ENCODE results near the gene HDAC8. TPM values are rescaled to one million over a fixed set of nuclear protein-coding genes. Genes with fewer than 3 reads are reported as not detected.

The HDAC8 gene
- total and polyA plus RNA-seq, 12 donors: 32.1 to 232 (median 57.1) TPM

DNA sequence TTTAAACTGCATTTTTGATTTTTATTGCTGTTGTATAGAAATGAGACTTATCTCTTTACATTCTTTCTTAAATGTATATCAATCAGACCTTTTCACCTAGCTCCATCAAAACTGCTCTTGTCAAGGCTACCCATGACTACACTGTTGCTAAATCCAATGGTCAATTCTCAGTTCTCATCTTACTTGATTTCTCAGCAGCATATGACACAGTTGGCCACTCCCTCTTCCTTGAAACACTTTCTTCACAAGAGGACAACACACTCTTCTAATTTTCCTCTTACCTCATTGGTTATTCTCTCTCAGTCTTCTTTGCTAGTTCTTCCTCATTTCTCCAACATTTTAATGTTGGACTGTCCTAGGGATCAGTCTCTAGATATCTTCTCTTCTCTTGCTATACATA is 172.8 kb downstream of the HDAC8 start:
- no peak overlapping the region for H3K27ac ChIP-seq
- no peak for DNase-seq
- intact Hi-C loops (cut with DNase I): no loop called here
- H3K4me1 ChIP-seq (replicated peaks in 1 of 2): peaks cover 0 to 12% of the 10 kb centered on the region in 2 donors
- TF ChIP-seq POLR2A (IDR thresholded peaks at IDR 0.05): no peak
- TF ChIP-seq, protein P1, sequence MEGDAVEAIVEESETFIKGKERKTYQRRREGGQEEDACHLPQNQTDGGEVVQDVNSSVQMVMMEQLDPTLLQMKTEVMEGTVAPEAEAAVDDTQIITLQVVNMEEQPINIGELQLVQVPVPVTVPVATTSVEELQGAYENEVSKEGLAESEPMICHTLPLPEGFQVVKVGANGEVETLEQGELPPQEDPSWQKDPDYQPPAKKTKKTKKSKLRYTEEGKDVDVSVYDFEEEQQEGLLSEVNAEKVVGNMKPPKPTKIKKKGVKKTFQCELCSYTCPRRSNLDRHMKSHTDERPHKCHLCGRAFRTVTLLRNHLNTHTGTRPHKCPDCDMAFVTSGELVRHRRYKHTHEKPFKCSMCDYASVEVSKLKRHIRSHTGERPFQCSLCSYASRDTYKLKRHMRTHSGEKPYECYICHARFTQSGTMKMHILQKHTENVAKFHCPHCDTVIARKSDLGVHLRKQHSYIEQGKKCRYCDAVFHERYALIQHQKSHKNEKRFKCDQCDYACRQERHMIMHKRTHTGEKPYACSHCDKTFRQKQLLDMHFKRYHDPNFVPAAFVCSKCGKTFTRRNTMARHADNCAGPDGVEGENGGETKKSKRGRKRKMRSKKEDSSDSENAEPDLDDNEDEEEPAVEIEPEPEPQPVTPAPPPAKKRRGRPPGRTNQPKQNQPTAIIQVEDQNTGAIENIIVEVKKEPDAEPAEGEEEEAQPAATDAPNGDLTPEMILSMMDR (IDR thresholded peaks at IDR 0.05): no peak
- H3K36me3 ChIP-seq (replicated peaks in 1 of 2): no peaks in the 10 kb centered on the region
- no peak overlapping the region for H3K4me3 ChIP-seq
- H3K9me3 ChIP-seq (replicated peaks in 1 of 3): no peaks in the 10 kb centered on the region
- no peaks in the 10 kb centered on the region for H3K27me3 ChIP-seq

DNA sequence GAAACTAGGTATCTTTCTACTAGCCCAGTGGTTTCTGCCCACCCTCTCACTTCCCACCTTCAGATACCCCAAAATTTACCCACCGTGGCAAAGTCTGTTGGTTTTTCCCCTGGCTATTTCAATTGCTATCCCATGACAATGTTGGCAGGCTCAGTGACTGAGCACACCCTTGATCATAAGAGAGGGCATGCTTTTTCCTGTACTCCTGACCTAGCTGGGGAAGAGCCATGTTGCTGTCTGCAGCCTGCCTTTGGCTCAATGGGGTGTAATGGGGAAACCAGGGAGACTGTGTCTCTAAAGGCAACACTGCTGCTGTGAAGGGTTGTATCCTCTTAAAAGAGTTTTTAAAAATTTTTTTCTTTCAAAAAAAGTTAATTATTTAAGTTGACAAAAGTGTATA is 176.5 kb downstream of the HDAC8 start:
- peak in 1 of 7 donors; percentile 4 for DNase-seq
- no peak overlapping the region for H3K4me3 ChIP-seq
- H3K27ac ChIP-seq: no peak overlapping the region
- intact Hi-C loops (cut with DNase I): no loop called here
- peaks cover 0 to 12% of the 10 kb centered on the region in 2 donors for H3K4me1 ChIP-seq (replicated peaks in 1 of 2)
- TF ChIP-seq, protein P1 (IDR thresholded peaks at IDR 0.05): no peak
- no peak for TF ChIP-seq POLR2A (IDR thresholded peaks at IDR 0.05)
- no peaks in the 10 kb centered on the region for H3K27me3 ChIP-seq
- no peaks in the 10 kb centered on the region for H3K36me3 ChIP-seq (replicated peaks in 1 of 2)
- 29 to 72% (median 53%) methylated on average over 1 of the region's 1 CpG for WGBS, 4 donors
- H3K9me3 ChIP-seq (replicated peaks in 1 of 3): no peaks in the 10 kb centered on the region

DNA sequence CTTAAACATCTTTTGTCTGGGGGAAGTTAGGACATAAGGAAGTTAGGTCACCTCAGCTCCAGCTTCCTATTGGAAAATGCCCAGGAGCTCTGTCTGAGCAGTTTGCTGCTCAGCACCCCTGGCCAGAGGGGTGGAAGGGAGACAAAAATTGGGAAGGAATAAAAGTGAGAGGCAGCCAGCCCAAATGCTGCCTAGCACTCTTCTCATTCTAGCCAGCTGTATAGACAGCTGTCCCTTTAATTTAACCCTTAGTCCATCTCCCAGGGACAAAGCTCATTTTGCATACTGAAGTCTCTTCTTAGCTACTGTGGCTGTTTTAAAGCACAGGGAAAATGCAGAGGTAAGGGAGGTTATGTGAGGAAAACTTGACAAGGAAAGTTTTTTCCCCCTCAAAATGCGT is 177.4 kb downstream of the HDAC8 start:
- DNase-seq: no peak
- TF ChIP-seq POLR2A (IDR thresholded peaks at IDR 0.05): no peak
- TF ChIP-seq, protein P1 (IDR thresholded peaks at IDR 0.05): no peak
- WGBS, 4 donors: 9 to 17% (median 14%) methylated on average over 1 of the region's 1 CpG

DNA sequence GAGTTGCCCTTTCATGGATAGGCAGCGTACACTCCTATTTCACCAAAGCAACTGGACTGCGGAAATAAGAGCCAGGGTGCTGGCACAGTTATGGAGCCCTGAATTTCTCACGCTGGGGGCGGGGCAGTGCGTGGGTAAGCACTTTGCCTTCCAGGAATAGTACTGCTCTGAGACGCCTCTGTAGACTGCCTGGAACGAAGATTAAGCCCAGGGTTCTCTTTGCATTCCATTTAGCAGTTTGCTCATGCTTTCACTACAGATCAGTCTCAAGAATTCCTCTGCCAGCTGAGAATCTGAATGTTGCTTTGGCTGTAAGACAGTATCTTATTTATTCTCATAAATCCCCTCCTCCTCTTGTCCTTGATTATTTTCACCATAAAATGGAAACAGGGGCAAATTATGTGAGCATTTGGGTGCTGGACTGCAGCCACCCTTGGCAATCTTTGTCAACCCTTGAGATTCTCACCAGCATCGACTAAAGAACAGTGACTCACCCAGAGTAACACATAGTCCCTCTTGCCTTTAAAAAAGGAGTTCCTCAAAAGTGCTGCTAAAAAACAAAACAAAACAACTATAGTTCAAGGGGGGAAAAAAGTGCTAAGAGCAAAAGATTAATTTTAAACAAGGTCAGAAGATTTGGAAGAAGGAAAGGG is 178.0 kb downstream of the HDAC8 start:
- TF ChIP-seq, protein P1 (IDR thresholded peaks at IDR 0.05): no peak
- no peak for TF ChIP-seq POLR2A (IDR thresholded peaks at IDR 0.05)
- H3K4me3 ChIP-seq: no peak overlapping the region
- no peaks in the 10 kb centered on the region for H3K36me3 ChIP-seq (replicated peaks in 1 of 2)
- peaks cover 0 to 12% of the 10 kb centered on the region in 2 donors for H3K4me1 ChIP-seq (replicated peaks in 1 of 2)
- DNase-seq: peak in 1 of 7 donors; percentile 2
- H3K27ac ChIP-seq: no peak overlapping the region
- no peaks in the 10 kb centered on the region for H3K27me3 ChIP-seq
- WGBS, 4 donors: 47 to 60% (median 60%) methylated on average over 3 to 8 of the region's 8 CpGs
- intact Hi-C loops (cut with DNase I): no loop called here
- H3K9me3 ChIP-seq (replicated peaks in 1 of 3): no peaks in the 10 kb centered on the region

More for the DNA sequence above, 177.4 kb downstream of the HDAC8 start:
- Histone ChIP-seq H3K4me1 (replicated peaks in 1 of 2) (peaks cover 0 to 12% of the 10 kb centered on the region in 2 donors), H3K4me3 (no peak overlapping the region), H3K27me3 (no peaks in the 10 kb centered on the region), H3K9me3 (replicated peaks in 1 of 3) (no peaks in the 10 kb centered on the region), H3K36me3 (replicated peaks in 1 of 2) (no peaks in the 10 kb centered on the region), H3K27ac (no peak overlapping the region)
- intact Hi-C loops (cut with DNase I): no loop called here

All from adrenal gland (tissue), 12 donors.